GM19023 (cell line): Measurements from ENCODE around the gene PLA2G1B.
"Not testable (repeated sequence)": the region's sequence is repeated elsewhere in the genome, so short reads cannot be mapped to it uniquely, and the experiment has no call there.

Source experiments
- ATAC-seq: cut with Tn5 transposase; IDR thresholded peaks from one replicate; pipeline ENCODE4 v1.9.1; 2021; ENCODE audit warnings: mild to moderate bottlenecking, moderate library complexity; ENCODE audit not compliant: unreplicated experiment

The PLA2G1B gene

DNA sequence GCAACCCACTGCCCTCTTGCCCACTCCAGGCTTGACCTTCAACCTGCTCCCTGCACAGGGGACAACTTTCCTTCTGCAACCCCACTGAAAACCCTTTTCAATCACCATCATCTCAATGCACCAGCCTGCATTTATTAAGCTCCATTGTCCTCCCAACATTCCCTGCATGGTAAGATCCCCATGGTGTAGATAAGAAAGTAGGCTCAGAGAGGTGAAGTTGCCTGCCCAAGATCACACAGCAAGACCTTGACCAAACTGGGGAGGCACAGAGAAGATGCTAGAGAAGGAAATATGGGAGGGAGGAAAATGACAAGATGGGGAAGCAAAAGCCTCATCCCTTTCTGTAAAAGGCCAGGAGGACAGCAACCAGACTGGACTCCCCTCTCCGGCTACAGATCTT is 31.5 kb upstream of the PLA2G1B start:
- no peak for ATAC-seq

- no peak for ATAC-seq
Measured at GRCh38 chr12:120358412-120359100, 31.0 kb upstream of the PLA2G1B start.

- ATAC-seq: no peak
Measured at GRCh38 chr12:120357104-120357503, 29.5 kb upstream of the PLA2G1B start.

DNA sequence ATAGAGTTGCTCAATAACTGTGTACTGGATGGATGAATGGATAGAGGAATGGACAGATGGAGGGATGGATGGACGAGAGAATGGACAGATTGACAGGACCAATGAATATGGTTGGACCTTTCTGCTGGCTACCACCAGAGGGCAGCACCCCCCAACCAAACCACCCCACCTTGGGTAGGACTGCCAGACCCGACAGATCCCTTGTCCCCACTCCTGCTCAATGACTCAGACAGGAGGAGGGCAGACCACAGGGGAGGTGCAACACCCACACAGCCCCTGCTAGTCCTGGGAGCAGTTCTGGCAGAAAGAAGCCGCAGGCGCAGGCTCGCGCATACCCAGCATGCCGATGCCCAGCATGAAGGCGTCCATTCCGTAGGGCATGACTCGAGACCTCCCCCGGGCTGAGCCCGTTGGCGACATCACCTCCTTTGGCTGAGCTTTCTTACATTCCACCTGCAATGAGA is 29.0 kb upstream of the PLA2G1B start:
- ATAC-seq: peak; percentile 54

DNA sequence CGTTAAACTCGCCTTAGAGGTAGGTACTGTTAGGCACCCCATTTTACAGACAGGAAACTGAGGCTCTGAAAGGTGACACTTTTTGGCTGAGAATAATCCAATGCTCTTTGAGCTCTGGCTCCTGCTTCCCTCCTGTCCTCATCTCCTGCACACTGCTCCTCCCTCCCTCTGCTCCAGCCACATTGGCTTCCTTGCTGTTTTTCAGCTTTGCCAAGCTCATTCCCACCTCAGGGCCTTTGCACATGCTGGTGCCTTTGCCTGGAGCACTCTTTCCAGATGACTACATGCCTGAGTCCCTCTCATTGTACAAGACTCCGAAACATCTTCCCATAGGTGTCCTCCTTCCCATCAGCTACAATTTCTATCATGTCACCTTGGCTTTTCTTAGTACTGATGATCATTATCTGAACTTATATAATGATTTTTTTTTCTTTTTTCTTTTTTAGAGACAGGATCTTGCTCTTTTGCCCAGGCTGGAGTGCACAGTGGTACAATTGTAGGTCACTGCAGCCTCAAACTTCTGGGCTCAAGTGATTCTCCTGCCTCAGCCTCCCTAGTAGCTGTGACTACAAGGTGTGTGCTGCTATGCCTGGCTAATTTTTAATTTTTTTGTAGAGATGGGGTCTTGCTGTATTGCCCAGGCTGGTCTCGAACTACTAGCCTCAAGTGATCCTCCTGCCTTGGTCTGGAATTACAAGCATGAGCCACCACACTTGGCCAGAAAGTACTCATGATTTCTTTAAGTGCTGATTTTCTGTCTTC is 26.2 kb upstream of the PLA2G1B start:
- ATAC-seq: no peak

- ATAC-seq: no peak
Measured at GRCh38 chr12:120353136-120353535, 25.6 kb upstream of the PLA2G1B start.

DNA sequence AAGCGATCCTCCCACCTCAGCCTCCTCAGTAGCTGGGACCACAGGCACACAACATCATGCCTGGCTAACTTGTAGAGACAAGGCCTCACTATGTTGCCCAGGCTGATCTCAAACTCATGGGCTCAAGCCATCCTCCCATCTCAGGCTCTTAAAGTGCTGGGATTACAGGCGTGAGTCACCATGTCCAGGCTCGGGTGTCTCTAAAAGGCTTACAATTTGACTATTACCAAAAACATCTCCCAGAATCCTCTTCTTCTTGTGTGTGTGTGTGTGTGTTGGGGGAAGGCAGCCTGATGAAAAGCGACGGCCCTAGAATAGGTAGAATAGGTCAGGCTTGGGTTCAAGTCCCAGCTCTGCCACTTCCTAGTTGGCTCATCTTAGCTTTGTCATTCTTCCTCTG is 24.5 kb upstream of the PLA2G1B start:
- no peak for ATAC-seq

DNA sequence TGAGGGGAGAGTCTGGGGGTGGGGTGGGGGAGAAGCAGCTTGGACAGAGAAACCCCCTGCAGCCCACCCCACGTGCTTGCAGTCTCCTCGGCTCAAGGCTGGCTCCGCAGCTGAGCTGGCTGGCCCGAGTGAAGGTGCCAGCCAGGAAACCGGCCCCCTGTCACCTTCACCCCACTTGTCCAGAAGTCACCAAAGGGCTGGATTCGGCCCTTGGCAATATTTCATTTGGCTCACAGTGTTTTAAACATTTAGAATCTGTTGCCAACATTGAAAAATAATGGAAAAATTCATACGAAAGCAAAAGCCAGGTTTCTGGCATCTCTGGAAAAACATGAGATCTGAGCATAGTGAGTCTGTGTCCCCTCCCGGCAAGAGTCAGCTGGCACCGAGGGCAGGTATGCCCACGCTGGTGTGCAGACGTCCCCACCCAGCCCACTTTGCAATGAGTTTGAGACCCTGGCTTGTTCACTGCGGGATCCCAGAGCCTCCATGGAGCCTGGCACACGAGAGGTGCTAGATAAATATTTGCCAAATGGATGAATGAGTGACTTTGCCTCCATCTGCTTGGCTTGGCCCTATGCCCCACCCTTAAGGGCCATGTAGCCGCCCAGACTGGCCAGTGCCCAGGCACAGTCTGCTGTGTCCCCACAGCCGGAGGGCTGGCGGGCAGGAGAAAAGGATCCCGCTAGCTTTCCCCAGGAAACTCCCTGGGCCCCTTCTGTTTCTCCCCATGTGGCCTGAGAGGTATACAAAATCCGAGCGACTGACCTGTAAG is 23.2 kb upstream of the PLA2G1B start:
- ATAC-seq: no peak

DNA sequence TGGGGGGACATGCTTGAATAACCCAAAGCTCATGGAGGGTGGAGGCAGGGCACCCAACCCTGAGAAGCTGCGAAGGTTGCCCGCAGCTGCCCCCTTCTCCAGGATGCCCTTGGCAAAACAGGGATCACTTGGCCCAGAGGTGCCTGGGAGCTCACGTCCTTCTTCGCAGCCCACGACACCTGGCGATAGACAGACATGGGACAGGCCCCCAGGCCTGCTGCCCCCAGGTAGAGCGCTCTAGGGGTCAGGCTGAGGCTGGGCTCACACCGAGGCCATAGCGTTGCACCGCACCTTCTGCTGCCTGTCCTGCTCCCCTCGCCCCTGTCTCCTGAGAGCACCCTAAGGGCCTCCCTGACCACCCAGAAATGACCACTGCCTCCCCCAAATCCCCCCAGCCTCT is 20.2 kb upstream of the PLA2G1B start:
- no peak for ATAC-seq

DNA sequence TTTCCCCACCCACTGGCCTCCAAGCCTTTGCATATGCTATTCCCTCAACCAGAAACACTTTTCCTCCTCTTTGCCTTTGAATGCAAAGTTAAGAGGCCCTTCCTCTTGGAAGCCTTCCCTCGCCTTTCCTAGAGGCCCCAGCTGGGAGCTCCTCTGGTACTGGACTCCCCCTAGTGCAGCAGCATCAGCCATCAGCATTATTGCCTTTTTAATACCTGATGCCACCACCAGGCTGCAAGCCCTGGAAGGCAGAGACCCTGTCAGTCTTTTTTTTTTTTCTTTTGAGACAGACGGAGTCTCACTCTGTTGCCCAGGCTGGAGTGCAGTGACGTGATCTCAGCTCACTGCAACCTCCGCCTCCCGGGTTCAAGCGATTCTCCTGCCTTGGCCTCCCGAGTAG is 19.1 kb upstream of the PLA2G1B start:
- ATAC-seq: no peak

- ATAC-seq: no peak
Measured at GRCh38 chr12:120346031-120346430, 18.5 kb upstream of the PLA2G1B start.

DNA sequence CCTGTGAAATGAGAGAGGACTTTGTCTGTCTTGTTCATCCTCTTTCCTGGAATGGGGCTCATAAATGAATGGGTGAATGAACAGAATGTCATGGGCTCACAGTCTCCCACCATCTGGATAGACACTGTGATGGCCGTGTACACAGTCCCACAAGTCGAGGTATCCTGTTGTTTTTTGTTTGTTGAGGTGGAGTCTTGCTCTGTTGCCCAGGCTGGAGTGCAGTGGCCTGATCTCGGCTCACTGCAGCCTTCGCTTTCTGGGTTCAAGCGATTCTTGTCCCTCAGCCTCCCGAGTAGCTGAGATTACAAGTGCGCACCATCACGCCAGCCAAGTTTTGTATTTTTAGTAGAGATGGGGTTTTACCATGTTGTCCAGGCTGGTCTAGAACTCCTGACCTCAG is 16.1 kb upstream of the PLA2G1B start:
- ATAC-seq: no peak

DNA sequence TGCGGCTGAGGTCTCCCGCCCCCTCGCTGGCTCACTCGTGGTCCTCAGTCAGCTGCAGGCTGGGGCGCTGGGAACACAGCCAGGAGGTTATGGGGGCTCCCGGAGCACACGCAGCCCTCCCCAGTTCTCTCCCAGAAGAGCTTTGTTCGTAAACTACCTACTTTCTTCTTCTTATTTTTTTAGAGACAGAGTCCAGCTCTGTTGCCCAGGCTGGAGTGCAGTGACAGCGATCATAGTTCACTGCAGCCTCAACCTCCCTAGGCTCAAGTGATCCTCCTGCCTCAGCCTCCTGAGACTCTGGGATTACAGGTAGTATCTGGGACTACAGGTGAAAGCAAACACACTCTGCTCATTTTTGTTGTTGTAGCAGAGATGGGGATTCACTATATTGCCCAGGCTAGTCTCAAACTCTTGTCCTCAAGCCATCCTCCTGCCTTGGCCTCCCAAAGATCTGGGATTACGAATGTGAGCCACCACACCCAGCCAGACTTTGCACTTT is 15.5 kb upstream of the PLA2G1B start:
- ATAC-seq: no peak

DNA sequence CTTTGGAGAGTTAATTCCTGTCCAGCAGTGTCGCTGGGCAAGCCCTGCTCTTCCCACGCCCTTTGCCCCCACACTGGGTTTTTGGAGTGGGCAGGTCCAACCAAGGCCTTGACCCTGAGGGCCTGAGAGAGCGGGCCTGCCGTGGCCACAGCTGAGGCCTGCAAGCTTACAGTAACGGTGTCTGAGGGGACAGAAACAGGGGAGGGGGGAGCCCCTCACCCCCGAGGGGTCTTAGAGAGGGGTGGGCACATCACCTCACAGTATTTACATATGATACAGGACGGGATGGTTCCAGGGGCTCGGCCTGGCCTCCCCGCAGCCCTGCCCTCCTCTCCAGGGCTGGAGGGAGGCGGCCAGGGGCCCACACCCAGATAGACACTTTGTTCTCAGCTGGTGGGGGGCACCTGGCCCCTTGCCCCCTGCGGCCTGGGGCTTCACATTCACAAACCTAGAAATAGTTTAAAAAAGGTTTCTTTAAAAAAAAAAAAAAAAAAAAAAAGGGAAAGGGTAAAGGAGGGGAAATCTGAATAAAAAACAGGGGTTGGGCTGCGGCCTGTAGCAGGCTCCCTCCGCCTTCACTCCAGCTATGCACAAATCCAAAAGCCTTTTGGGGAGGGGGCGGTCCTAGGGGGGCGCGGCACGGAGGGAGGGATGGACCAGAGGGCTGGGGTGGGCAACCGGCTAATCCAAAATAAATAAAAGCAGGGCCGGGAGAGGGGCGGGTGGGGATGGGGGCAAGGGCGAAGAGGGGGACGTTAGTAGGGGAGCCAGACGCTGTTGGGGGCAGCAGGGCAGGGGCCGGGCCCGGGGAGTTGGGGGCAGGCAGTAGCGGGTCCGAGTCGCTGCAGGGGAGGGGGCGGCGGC is 14.8 kb upstream of the PLA2G1B start:
- ATAC-seq: no peak

DNA sequence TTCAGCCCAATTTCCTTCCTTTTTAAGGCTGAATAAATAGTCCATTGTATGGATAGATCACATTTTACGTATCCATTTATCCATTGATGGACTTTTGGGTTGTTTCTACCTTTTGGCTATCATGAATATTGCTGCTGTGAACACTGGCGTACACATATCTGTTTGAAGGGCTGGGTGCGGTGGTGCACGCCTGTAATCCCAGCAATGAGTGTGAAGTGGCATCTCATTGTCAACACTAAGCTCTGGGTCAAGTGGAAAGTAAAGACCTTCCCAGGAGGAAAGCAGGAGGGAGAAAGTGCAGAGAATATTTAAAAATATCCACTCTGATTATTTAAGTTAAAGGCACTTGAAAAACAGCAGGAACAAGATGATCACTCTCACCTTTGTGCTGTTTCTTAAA is 11.7 kb upstream of the PLA2G1B start:
- no peak for ATAC-seq

DNA sequence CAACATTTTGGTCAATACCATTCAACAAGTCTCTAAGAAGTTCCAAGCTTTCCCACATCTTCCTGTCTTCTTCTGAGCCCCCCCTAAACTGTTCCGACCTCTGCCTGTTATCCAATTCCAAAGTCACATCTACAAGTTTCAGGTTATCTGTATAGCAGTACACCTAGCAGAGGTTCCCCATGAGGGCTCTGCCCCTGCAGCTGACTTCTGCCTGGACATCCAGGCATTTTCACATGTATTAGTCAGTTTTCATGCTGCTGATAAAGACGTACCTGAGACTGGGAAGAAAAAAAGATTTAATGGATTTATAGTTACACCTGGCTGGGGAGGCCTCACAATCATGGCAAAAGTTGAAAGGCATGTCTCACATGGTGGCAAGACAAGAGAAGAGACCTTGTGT is 10.2 kb upstream of the PLA2G1B start:
- no peak for ATAC-seq

DNA sequence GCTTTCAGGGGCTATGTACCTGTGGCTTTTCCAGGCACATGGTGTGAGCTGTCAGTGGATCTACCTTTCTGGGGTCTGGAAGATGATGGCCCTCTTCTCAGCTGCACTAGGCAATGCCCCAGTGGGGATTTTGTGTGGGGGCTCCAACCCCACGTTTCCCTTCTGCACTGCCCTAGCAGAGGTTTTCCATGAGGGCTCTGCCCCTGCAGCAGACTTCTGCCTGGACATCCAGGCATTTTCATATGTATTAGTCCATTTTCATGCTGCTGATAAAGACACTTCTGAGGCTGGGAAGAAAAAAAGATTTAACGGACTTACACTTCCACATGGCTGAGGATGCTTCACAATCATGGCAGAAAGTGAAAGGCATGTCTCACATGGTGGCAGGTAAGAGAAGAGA is 8.8 kb upstream of the PLA2G1B start:
- ATAC-seq: not testable (repeated sequence)

DNA sequence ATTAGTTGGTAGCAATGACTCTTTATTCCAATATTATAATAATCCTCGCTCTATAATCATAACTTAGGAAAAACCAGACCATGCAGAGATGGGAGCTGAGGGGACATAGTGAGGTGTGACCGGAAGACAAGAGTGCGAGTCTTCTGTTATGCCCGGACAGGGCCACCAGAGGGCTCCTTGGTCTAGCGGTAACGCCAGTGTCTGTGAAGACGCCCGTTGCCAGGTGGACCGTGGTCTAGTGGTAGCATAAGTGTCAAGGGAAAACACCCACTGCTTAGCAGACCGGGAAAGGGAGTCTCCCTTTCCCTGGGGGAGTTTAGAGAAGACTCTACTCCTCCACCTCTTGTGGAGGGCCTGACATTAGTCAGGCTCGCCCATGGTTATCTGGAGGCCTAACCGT is 7.9 kb upstream of the PLA2G1B start:
- not testable (repeated sequence) for ATAC-seq

DNA sequence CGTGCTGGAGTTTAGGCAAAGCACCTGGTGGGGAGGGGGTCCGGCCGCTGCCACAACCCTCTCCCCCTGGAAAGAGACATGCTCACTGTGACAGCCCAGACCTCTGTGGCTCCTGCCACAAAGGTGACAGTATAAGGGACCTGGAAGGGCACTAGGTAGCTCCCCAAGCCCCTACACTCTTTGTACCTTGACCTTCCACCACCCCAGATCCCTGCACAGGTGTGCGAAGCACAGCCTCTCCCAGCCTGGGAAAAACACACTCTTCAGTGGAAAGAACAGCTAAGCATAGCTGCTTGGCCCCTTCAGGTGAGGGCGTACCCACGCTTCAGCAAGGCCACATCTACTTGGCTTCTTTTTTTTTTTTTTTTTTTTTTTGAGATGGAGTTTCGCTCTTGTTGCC is 4.9 kb upstream of the PLA2G1B start:
- no peak for ATAC-seq

- no peak for ATAC-seq
Measured at GRCh38 chr12:120332041-120332440, 4.5 kb upstream of the PLA2G1B start.

DNA sequence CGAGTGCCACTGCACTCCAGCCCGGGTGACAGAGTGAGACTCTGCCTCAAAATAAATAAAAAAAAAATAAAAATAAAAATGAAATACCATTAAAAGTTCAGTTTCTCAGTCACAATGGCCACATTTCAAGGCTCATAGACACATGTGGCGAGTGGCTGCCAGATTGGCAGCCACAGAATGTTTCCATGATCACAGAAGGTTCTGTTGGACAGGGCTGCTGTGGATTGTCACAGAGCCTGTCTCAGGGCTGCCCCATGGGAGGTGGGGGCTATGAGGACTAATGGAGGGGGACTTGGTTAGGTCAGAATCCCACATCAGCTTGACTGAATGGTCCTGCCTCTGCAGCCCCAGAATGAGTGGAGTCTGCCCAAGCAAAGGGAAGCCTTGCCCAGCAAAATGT is 3.8 kb upstream of the PLA2G1B start:
- no peak for ATAC-seq
